Large intestine (tissue), 3 donors: ENCODE data around the gene NOC4L. TPM values are rescaled to one million over a fixed set of nuclear protein-coding genes. Genes with fewer than 3 reads are reported as not detected.

ENCODE experiments used
- DNase-seq, 2 donors: peaks; one replicate each; pipeline versions ENCODE4 v3.0.0 to v3.0.0-alpha.2; 2013
- H3K27ac ChIP-seq: one replicate; pipeline ENCODE4 v1.5.1; 2013; ENCODE audit warnings: low read length
- H3K27me3 ChIP-seq: 2 replicates; pipeline ENCODE4 v1.6.1; 2013; ENCODE audit warnings: low read length; ENCODE audit not compliant: control insufficient read depth, insufficient read depth
- H3K36me3 ChIP-seq: 2 replicates; pipeline ENCODE4 v1.6.1; 2013; ENCODE audit warnings: low read length; ENCODE audit not compliant: control insufficient read depth, insufficient read depth
- H3K4me1 ChIP-seq: one replicate; pipeline ENCODE4 v1.6.1; 2013; ENCODE audit warnings: low read length; ENCODE audit not compliant: control insufficient read depth, insufficient read depth
- H3K4me3 ChIP-seq: one replicate; pipeline ENCODE4 v1.5.1; 2013; ENCODE audit warnings: low read length
- H3K9me3 ChIP-seq: one replicate; pipeline ENCODE4 v1.6.1; 2013; ENCODE audit warnings: mild to moderate bottlenecking, low read depth, low read length, moderate library complexity; ENCODE audit not compliant: control insufficient read depth
- WGBS: methylation state at CpG from one replicate; pipeline ENCODE4 v1.1.5; 2013; ENCODE audit warnings: low lambda C conversion rate; ENCODE audit not compliant: insufficient coverage; 5-methylcytosine and 5-hydroxymethylcytosine counted together
- polyA plus RNA-seq: library from polyadenylated mRNA; unstranded; fragments of 120-200 nt; gene quantifications from one replicate; pipeline ENCODE4 v1.2.1, GENCODE V29; 2013

NOC4L gene
- polyA plus RNA-seq, 1 donor = 13.5 TPM

- peaks cover 7% of the 10 kb centered on the region for H3K36me3 ChIP-seq
- H3K4me3 ChIP-seq = no peak overlapping the region
- H3K9me3 ChIP-seq = peaks cover 36% of the 10 kb centered on the region
- no peak for DNase-seq
- WGBS = no CpG with 5 or more reads among the region's 8 CpGs
- no peak overlapping the region for H3K27ac ChIP-seq
- H3K27me3 ChIP-seq = no peaks in the 10 kb centered on the region
- H3K4me1 ChIP-seq = peaks cover 6% of the 10 kb centered on the region
These were observed 12.5 kb downstream of the NOC4L start for GRCh38 chr12:132156573-132157325.

GRCh38 chr12:132157733-132158409, 13.6 kb downstream of the NOC4L start:
- peaks cover 6% of the 10 kb centered on the region for H3K4me1 ChIP-seq
- no peaks in the 10 kb centered on the region for H3K36me3 ChIP-seq
- no peak for DNase-seq
- H3K9me3 ChIP-seq = peaks cover 37% of the 10 kb centered on the region
- 100% methylated on average over 1 of the region's 5 CpGs for WGBS
- peaks cover under 1% of the 10 kb centered on the region for H3K27me3 ChIP-seq
- no peak overlapping the region for H3K4me3 ChIP-seq
- H3K27ac ChIP-seq = no peak overlapping the region

GRCh38 chr12:132158677-132159554, 14.7 kb downstream of the NOC4L start:
- Histone ChIP-seq H3K27ac (no peak overlapping the region), H3K4me3 (no peak overlapping the region), H3K4me1 (peaks cover 6% of the 10 kb centered on the region), H3K27me3 (peaks cover 4% of the 10 kb centered on the region), H3K36me3 (no peaks in the 10 kb centered on the region), H3K9me3 (peaks cover 35% of the 10 kb centered on the region)
- WGBS = 100% methylated on average over 1 of the region's 37 CpGs
- DNase-seq = no peak

GRCh38 chr12:132159555-132160003, 15.3 kb downstream of the NOC4L start:
- Histone ChIP-seq H3K9me3 (peaks cover 35% of the 10 kb centered on the region), H3K4me3 (no peak overlapping the region), H3K4me1 (no peaks in the 10 kb centered on the region), H3K36me3 (no peaks in the 10 kb centered on the region), H3K27me3 (peaks cover 6% of the 10 kb centered on the region), H3K27ac (no peak overlapping the region)
- no CpG with 5 or more reads among the region's 14 CpGs for WGBS
- no peak for DNase-seq

GRCh38 chr12:132160016-132160415, 15.8 kb downstream of the NOC4L start:
- Histone ChIP-seq H3K27me3 (peaks cover 6% of the 10 kb centered on the region), H3K4me1 (no peaks in the 10 kb centered on the region), H3K9me3 (peaks cover 31% of the 10 kb centered on the region), H3K4me3 (no peak overlapping the region), H3K36me3 (no peaks in the 10 kb centered on the region), H3K27ac (no peak overlapping the region)
- no peak for DNase-seq
- no CpG with 5 or more reads among the region's 16 CpGs for WGBS

- no CpG with 5 or more reads among the region's 15 CpGs for WGBS
These were observed 16.4 kb downstream of the NOC4L start for GRCh38 chr12:132160601-132161035.

GRCh38 chr12:132161036-132161781, 17.0 kb downstream of the NOC4L start:
- Histone ChIP-seq H3K4me1 (no peaks in the 10 kb centered on the region), H3K36me3 (no peaks in the 10 kb centered on the region), H3K27me3 (peaks cover 6% of the 10 kb centered on the region), H3K27ac (no peak overlapping the region), H3K4me3 (no peak overlapping the region), H3K9me3 (peaks cover 24% of the 10 kb centered on the region)
- DNase-seq = no peak
- 76% methylated on average over 2 of the region's 14 CpGs for WGBS

More at GRCh38 chr12:132160601-132161035, 16.4 kb downstream of the NOC4L start:
- no peak overlapping the region for H3K27ac ChIP-seq
- no peak for DNase-seq
- H3K9me3 ChIP-seq = peaks cover 27% of the 10 kb centered on the region
- peaks cover 6% of the 10 kb centered on the region for H3K27me3 ChIP-seq
- H3K36me3 ChIP-seq = no peaks in the 10 kb centered on the region
- H3K4me1 ChIP-seq = no peaks in the 10 kb centered on the region
- H3K4me3 ChIP-seq = no peak overlapping the region

- no peak overlapping the region for H3K27ac ChIP-seq
- H3K36me3 ChIP-seq = no peaks in the 10 kb centered on the region
- no peak overlapping the region for H3K4me3 ChIP-seq
- peaks cover 6% of the 10 kb centered on the region for H3K27me3 ChIP-seq
- 85% methylated on average over 2 of the region's 17 CpGs for WGBS
- H3K9me3 ChIP-seq = peaks cover 17% of the 10 kb centered on the region
- DNase-seq = no peak
- no peaks in the 10 kb centered on the region for H3K4me1 ChIP-seq
These were observed 17.7 kb downstream of the NOC4L start for GRCh38 chr12:132161796-132162507.

GRCh38 chr12:132162508-132163031, 18.3 kb downstream of the NOC4L start:
- H3K4me3 ChIP-seq = no peak overlapping the region
- H3K9me3 ChIP-seq = peaks cover 12% of the 10 kb centered on the region
- H3K36me3 ChIP-seq = no peaks in the 10 kb centered on the region
- H3K27ac ChIP-seq = no peak overlapping the region
- DNase-seq = no peak
- H3K27me3 ChIP-seq = peaks cover 6% of the 10 kb centered on the region
- no CpG with 5 or more reads among the region's 17 CpGs for WGBS
- no peaks in the 10 kb centered on the region for H3K4me1 ChIP-seq
